Measurements from ENCODE around the gene GPR176.
A peak's percentile ranks its signal among the peaks of the same experiment; 100 is the strongest.
"Not testable (repeated sequence)": the region's sequence is repeated elsewhere in the genome, so short reads cannot be mapped to it uniquely, and the experiment has no call there.

GPR176 gene

DNA sequence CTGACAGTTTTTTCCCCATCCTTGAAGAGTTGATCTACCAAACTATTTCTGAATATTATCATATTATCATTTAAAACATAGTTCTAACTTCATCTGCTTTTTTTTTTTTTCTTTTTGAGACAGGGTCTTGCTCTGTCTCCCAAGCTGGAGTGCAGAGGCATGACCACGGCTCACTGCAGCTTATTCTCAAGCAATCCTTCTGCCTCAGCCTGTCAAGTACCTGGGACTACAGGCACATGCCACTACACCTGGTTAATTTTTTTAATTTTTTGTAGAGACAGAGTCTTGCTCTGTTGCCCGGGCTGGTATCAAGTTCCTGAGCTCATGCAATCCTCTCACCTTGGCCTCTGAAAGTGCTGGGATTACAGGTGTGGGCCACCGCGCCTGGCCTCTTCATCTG is 15.2 kb upstream of the GPR176 start:
- DNase-seq, result no peak

DNA sequence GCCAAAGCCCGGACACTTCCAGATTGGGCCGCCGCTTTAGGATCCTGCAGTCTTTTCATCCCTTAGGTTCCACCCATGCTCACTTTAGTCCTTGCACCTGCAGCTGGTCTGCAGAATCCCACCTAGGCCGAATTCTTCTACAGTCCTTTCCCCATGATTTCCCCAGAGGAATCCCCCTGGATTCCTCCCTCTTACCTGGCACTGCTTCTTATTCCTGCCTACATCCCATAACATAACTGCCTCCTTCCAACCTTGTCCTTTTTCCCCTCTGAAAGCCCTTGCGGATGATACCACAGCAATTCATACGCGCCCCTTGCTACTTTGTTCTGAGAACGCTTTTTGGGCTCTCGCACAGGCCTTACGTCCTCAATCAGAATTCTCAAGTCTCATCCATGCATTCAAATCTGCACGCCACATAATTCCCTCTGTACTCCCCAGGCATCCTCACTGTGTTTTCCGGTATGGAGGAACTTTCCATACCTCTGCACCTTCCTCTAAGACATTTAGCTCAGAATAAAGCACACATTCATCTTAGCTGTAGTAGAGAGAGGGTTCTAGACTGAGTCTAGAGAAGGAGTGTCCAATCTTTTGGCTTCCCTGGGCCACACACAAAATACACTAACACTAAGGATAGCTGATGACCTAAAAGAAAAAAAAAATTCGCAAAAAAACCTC is 14.5 kb upstream of the GPR176 start:
- no peak for DNase-seq

GRCh38 chr15:39931615-39932014 is 11.5 kb upstream of the GPR176 start:
- no peak for DNase-seq

- DNase-seq, result no peak
Observed at GRCh38 chr15:39926526-39926925, 6.5 kb upstream of the GPR176 start.

DNA sequence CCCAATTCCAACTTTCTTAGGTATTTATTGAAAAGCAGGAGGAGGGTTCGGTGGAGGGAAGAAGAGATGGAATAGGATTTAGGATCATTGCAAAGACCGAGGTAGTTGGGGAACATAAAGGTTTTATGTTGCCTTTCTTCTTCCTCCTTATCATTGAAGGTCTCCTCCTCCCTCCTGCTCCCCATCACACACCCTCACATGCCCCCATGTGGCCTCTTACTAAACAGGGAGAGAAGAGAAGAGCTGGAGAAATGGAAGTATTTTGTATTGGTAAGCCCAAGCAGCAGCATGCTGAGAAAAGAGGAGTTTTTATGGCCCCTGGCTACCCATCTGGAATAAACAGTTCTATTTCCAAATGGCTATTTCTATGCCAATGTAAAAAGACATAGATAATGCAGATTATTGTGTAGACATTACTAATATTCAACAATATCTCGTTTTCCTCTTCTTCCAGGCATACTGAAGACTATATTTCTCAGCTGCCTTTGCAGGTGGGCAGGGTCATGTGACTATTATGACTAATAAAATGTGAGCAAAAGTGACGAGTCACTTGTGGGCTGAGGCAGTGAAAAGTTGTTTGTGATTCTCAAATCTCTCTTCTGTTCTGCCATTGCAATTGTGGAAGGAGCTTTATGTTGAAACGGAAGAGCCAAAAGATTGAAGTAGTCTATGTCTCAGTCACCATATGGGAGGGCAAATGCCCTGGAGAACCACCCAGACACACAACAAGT is 5.2 kb upstream of the GPR176 start:
- DNase-seq, result no peak

DNA sequence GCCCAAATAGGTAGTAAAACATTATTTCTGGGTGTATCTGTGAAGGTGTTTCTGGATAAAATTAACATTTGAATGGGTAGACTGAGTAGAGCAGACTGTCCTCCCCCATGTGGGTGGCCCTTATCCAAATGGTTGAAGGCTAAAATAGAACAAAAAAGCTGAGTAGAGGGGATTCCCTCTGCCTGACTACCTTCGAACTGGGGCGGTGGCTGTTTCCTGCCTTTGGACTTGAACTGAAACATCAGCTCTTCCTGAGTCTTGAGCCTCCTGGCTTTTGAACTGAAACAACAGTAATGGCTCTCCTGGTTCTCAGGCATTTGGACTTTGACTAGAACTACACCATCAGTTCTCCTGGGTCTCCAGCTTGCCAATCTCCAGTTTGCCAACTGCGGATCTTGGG is 4.4 kb upstream of the GPR176 start:
- DNase-seq, result no peak

- DNase-seq, result no peak
Observed at GRCh38 chr15:39922462-39923092, 2.5 kb upstream of the GPR176 start.

DNA sequence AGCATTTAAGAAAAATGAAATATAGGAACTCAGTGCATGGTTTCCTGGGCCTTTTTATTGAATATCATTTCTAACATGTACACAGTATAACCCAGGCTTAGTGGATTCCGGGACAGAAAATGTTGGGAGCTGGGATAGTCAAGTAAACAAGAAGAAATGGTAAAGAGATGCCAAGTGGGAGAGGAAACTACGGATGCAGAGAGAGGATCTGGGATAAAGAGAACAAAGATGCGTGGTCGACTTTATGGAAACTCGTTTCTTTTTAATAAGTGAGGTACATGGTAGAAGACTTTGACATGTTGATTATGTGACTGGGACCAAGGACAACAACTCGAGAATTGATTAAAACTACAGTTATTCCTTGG is 1.2 kb upstream of the GPR176 start:
- DNase-seq, result no peak

- DNase-seq, result peak; percentile 61
Observed at GRCh38 chr15:39920510-39921273, 626 bp upstream of the GPR176 start.

DNA sequence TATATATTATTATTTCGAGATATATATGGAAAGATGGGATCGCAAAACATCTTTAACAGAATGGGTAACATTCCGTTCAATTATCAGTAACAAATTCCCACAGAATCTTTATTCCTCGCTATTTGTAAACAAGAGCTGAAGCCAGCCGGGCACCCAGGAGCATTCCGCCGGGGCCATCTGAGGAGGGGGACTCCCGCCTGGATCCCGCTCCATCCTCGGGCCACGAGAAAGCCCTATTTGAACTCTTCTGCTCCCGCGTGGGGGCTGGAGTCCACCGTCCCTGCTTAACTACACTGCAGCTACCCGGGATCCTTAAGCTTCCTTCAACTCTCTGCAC is 687 bp downstream of the GPR176 start:
- no peak for DNase-seq

DNA sequence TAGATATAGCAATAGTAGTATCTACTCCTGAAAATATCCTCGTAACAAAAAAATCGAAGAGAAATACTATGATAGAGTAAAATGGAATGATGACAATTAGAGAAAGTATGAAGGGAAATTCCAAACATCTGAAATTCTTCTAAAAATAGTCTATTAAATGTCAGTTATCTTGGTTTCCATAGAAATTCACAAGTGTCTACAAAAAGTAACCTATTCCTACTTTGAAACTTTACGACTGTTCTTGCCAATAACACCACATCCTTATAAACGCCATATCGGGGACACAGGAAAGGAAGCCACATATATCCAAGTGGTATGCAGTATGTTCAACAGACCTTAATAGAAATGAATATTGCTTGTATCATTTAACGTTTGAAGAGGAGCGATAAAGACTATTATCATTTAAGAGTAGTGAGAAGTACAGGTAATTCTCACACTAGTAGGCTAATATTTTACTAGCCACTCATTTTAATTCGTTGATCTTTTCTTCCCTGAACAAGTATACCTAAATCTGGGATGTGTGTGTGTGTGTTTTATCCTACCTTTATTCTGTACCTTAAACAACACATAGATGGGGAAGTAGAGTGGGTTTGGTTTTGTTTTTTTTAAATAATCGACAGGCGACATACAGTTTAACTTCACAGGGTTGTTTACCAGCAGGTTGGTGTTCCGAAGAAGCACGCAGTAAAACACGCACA is 1.2 kb downstream of the GPR176 start:
- peak; percentile 70 for DNase-seq

- DNase-seq, result no peak
Observed at GRCh38 chr15:39914977-39915376, 5.1 kb downstream of the GPR176 start.

- DNase-seq, result no peak
Observed at GRCh38 chr15:39909007-39909406, 11.1 kb downstream of the GPR176 start.

DNA sequence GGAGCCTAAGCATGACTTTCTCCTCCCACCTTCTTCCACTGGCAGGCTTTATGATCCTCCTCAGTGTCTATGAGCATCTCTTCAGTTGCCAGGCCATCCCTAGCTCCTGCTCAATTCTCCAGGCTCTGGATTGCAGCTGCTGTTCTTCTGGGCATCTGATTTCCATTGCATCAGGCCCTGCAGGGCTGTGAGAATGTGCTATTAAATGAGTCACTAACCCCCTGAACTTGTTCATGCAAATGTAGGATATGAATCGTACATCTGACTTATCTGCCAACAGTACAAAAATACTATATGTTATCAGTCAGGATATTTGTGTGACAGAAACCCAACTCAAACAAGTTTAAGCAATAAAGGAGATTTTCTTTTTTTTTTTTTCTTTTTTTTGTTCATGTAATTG is 11.9 kb downstream of the GPR176 start:
- DNase-seq, result peak; percentile 74

DNA sequence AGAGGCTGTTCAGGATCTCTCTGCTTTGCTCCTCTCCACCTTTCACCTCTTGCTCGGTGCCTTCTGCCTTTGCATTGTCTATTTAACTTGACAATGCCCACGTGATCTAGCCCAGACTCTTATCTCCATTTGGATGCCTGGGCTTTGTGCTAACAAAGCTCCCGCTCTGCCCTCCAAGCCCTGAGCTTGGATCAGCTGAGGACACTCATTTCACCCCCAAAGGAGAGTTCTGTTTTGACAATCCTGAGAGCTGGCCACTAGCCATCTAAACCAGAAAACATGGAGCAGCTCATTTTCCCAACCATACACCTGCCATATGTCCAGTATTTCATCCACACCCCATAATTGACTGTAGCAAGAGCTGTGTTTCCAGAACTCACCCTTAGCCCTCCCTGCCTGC is 12.8 kb downstream of the GPR176 start:
- no peak for DNase-seq

GRCh38 chr15:39904115-39904514 is 16.0 kb downstream of the GPR176 start:
- DNase-seq, result no peak

GRCh38 chr15:39898317-39898716 is 21.7 kb downstream of the GPR176 start:
- no peak for DNase-seq

- DNase-seq, result no peak
Observed at GRCh38 chr15:39896846-39897245, 23.2 kb downstream of the GPR176 start.

DNA sequence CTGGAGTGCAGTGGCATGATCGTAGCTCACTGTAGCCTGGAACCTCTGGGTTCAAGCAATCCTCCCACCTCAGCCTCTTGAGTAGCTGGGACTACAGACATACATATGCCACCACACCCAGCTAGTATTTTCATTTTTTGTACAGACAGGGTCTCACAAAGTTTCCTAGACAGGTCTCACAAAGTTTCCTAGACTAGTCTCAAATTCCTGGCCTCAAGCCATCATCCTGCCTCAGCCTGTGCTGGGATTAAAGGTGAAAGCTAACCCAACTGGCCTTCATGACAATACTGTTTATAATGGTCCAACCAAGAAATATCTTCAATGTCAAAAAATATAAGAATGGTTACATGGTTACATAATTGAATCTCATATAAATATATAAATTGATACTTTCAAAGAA is 24.0 kb downstream of the GPR176 start:
- DNase-seq, result no peak

GRCh38 chr15:39893051-39893450 is 27.0 kb downstream of the GPR176 start:
- not testable (repeated sequence) for DNase-seq

- DNase-seq, result no peak
Observed at GRCh38 chr15:39892418-39892817, 27.6 kb downstream of the GPR176 start.

- no peak for DNase-seq
Observed at GRCh38 chr15:39890621-39891020, 29.4 kb downstream of the GPR176 start.

GRCh38 chr15:39889601-39890000 is 30.5 kb downstream of the GPR176 start:
- no peak for DNase-seq

Data from amniotic stem cell (primary cell).